A549 (cell line): ENCODE data around the gene ABHD6. TPM values are rescaled to one million over a fixed set of nuclear protein-coding genes. Genes with fewer than 3 reads are reported as not detected.

Experiments
- ATAC-seq, 2 experiments: fragments of 200-7000 bp in 1 of 2; fragments of >200 bp in 1 of 2; cut with Nextera tagmentation in 1 of 2; cut with Tn5 transposase in 1 of 2; 3 replicates each; pipeline versions ENCODE4 v1.8.0 to v1.9.1; 2018 to 2020; ENCODE audit warnings: mild to moderate bottlenecking in 1 of 2, moderate library complexity in 1 of 2
- CTCF ChIA-PET: fragments of 300-600 bp; sonication (Branson Sonifier 250); formaldehyde crosslinking; extraction: SDS; loops from one replicate; lab custom pipeline; 2021; ENCODE audit warnings: antibody characterized with exemption, inconsistent platforms; lab: Yijun Ruan, JAX
- POLR2A ChIA-PET: fragments of 350-600 bp; formaldehyde crosslinking; extraction: SDS; loops from one replicate; lab custom pipeline; 2021; ENCODE audit warnings: antibody characterized with exemption, inconsistent platforms; lab: Yijun Ruan, JAX
- DNase-seq, 2 experiments: peaks; one replicate each; pipeline versions ENCODE4 v3.0.0 to v3.0.0-alpha.2; 2011 to 2016; ENCODE audit warnings: low read depth in 1 of 2, low spot score in 1 of 2
- FAIRE-seq: peaks from 2 replicates; lab custom pipeline; 2011; peaks lifted over from hg19 to GRCh38; lab: Jason Lieb, UNC
- H3K27ac ChIP-seq, 2 experiments: fragments of >200 bp; sonication (Bioruptor Twin); formaldehyde crosslinking; 3 replicates each; pipeline ENCODE4 v1.5.1; 2016 to 2017
- H3K4me1 ChIP-seq: fragments of >200 bp; sonication (Bioruptor Twin); formaldehyde crosslinking; 3 replicates; pipeline ENCODE4 v1.6.1; 2016
- H3K4me2 ChIP-seq: fragments of >200 bp; sonication (Bioruptor Twin); formaldehyde crosslinking; 3 replicates; pipeline ENCODE4 v1.6.1; 2016
- H3K4me3 ChIP-seq: fragments of >200 bp; sonication (Bioruptor Twin); formaldehyde crosslinking; 3 replicates; pipeline ENCODE4 v1.5.1; 2016
- H3K9me3 ChIP-seq: fragments of >200 bp; sonication (Bioruptor Twin); formaldehyde crosslinking; 3 replicates; pipeline ENCODE4 v1.6.1; 2016
- BHLHE40 ChIP-seq: IDR thresholded peaks from 2 replicates; pipeline ENCODE4 v1.6.1; 2012; ENCODE audit warnings: low read depth, low read length, inconsistent platforms
- CBX2 ChIP-seq: fragments of 200-600 bp; sonication (generic); IDR thresholded peaks from 2 replicates; pipeline ENCODE4 v1.6.1; 2016; ENCODE audit warnings: low read depth, mild to moderate bottlenecking, borderline replicate concordance
- CHD4 ChIP-seq: fragments of 200-600 bp; sonication (generic); IDR thresholded peaks from 2 replicates; pipeline ENCODE4 v1.6.1; 2016; ENCODE audit warnings: antibody characterized with exemption, mild to moderate bottlenecking, borderline replicate concordance
- ESRRA ChIP-seq: fragments of 150-350 bp; IDR thresholded peaks from 2 replicates; pipeline ENCODE4 v1.6.1; 2014; ENCODE audit warnings: mild to moderate bottlenecking, low read length, borderline replicate concordance
- FOSB ChIP-seq: fragments of 250-450 bp; sonication (Bioruptor Pico); IDR thresholded peaks from 2 replicates; pipeline ENCODE4 v1.5.0; 2020; ENCODE audit warnings: mild to moderate bottlenecking, moderate library complexity
- GATA3 ChIP-seq: IDR thresholded peaks from 2 replicates; pipeline ENCODE4 v1.6.1; 2012; ENCODE audit warnings: borderline replicate concordance
- HEYL ChIP-seq: fragments of 250-450 bp; sonication (Bioruptor Pico); IDR thresholded peaks from 2 replicates; pipeline ENCODE4 v1.8.0; 2021; ENCODE audit warnings: mild to moderate bottlenecking, moderate library complexity
- HOXB13 ChIP-seq: fragments of 250-450 bp; sonication (Bioruptor Pico); IDR thresholded peaks from 2 replicates; pipeline ENCODE4 v1.5.0; 2020; ENCODE audit warnings: low read depth, mild to moderate bottlenecking, moderate library complexity
- HOXB5 ChIP-seq: fragments of 250-450 bp; sonication (Bioruptor Pico); IDR thresholded peaks from 2 replicates; pipeline ENCODE4 v1.5.0; 2020; ENCODE audit warnings: mild to moderate bottlenecking, moderate library complexity
- JUN ChIP-seq, 2 experiments: fragments of >200 bp; sonication (Bioruptor Twin); formaldehyde crosslinking; IDR thresholded peaks; 2 replicates in 1 of 2; 3 replicates in 1 of 2; pipeline ENCODE4 v1.6.1; 2016 to 2017
- JUNB ChIP-seq: fragments of >200 bp; sonication (Bioruptor Twin); formaldehyde crosslinking; IDR thresholded peaks from 2 replicates; pipeline ENCODE4 v1.6.1; 2016
- MYC ChIP-seq: IDR thresholded peaks from 2 replicates; pipeline ENCODE4 v1.6.1; 2012; ENCODE audit warnings: mild to moderate bottlenecking, inconsistent platforms, low read length, improper control_type of control experiment, borderline replicate concordance
- NPAS2 ChIP-seq: fragments of 250-450 bp; sonication (Bioruptor Pico); IDR thresholded peaks from 2 replicates; pipeline ENCODE4 v1.8.0; 2022; ENCODE audit warnings: mild to moderate bottlenecking, moderate library complexity, borderline replicate concordance
- NR3C1 ChIP-seq: fragments of >200 bp; sonication (Bioruptor Twin); formaldehyde crosslinking; IDR thresholded peaks from 3 replicates; pipeline ENCODE4 v1.6.1; 2017
- PHF8 ChIP-seq: fragments of 200-600 bp; sonication (generic); IDR thresholded peaks from 2 replicates; pipeline ENCODE4 v1.6.1; 2016; ENCODE audit warnings: low read depth, mild to moderate bottlenecking, antibody characterized with exemption, moderate library complexity, borderline replicate concordance
- POLR2AphosphoS2 ChIP-seq: conservative IDR thresholded peaks from 2 replicates; pipeline ENCODE4 v1.6.1; 2012; ENCODE audit warnings: low read length, improper control_type of control experiment, inconsistent platforms
- RAD21 ChIP-seq, 2 experiments: fragments of >200 bp in 1 of 2; sonication (Bioruptor Twin) in 1 of 2; formaldehyde crosslinking in 1 of 2; IDR thresholded peaks in 1 of 2; conservative IDR thresholded peaks in 1 of 2; 2 replicates in 1 of 2; 3 replicates in 1 of 2; pipeline ENCODE4 v1.6.1; 2012 to 2018; ENCODE audit warnings: inconsistent platforms in 1 of 2
- RFX5 ChIP-seq: fragments of 450-650 bp; IDR thresholded peaks from 2 replicates; pipeline ENCODE4 v1.7.1; 2014; ENCODE audit warnings: antibody characterized with exemption, mild to moderate bottlenecking, moderate library complexity
- RNF2 ChIP-seq: fragments of 200-600 bp; sonication (generic); IDR thresholded peaks from 2 replicates; pipeline ENCODE4 v1.6.1; 2016; ENCODE audit warnings: low read depth, mild to moderate bottlenecking, antibody characterized with exemption, moderate library complexity, borderline replicate concordance
- TP53 ChIP-seq: fragments of 250-450 bp; sonication (Bioruptor Pico); IDR thresholded peaks from 2 replicates; pipeline ENCODE4 v1.5.0; 2021; ENCODE audit warnings: mild to moderate bottlenecking, moderate library complexity
- ZNF302 ChIP-seq: fragments of 250-450 bp; sonication (Bioruptor Pico); IDR thresholded peaks from 2 replicates; pipeline ENCODE4 v1.9.0; 2021; ENCODE audit warnings: inconsistent platforms, mild to moderate bottlenecking, moderate library complexity
- ZSCAN20 ChIP-seq: fragments of 250-450 bp; sonication (Bioruptor Pico); IDR thresholded peaks from 2 replicates; pipeline ENCODE4 v1.8.0; 2022; ENCODE audit warnings: mild to moderate bottlenecking, moderate library complexity
- WGBS: methylation state at CpG from one replicate; pipeline ENCODE4 v1.1.6; 2017; ENCODE audit errors: missing lambda C conversion rate; 5-methylcytosine and 5-hydroxymethylcytosine counted together
- polyA plus RNA-seq, 4 experiments: library from polyadenylated mRNA; depleted of rRNA in 3 of 4; stranded (reverse); fragments of >200 nt; fragmentation: RNase III in 1 of 4; extraction: RNeasy Plus Mini Kit Qiagen cat#74134 plus additional on column Dnase treatment in 1 of 4; gene quantifications; 2 replicates in 3 of 4; 3 replicates in 1 of 4; pipeline ENCODE4 v1.2.3, GENCODE V29; 2011 to 2017
- TF ChIP-seq, protein P1 (sequence below): fragments of 200-600 bp; sonication (generic); IDR thresholded peaks from 2 replicates; pipeline ENCODE4 v1.6.1; 2016; ENCODE audit warnings: antibody characterized with exemption, mild to moderate bottlenecking, moderate library complexity
- TF ChIP-seq, protein P2 (sequence below): fragments of 250-450 bp; sonication (Bioruptor Pico); IDR thresholded peaks from 2 replicates; pipeline ENCODE4 v1.5.0; 2020; ENCODE audit warnings: low read depth, mild to moderate bottlenecking, moderate library complexity
- TF ChIP-seq, protein P3 (sequence below): fragments of 150-350 bp; IDR thresholded peaks from 2 replicates; pipeline ENCODE4 v1.6.1; 2014; ENCODE audit warnings: low read depth, mild to moderate bottlenecking, low read length
- TF ChIP-seq, protein P4 (sequence below): IDR thresholded peaks from 2 replicates; pipeline ENCODE4 v1.6.1; 2012
- TF ChIP-seq, protein P5 (sequence below): fragments of 450-650 bp; IDR thresholded peaks from 2 replicates; pipeline ENCODE4 v1.6.1; 2014; ENCODE audit warnings: antibody characterized with exemption
- TF ChIP-seq, protein P6 (sequence below): IDR thresholded peaks from 2 replicates; pipeline ENCODE4 v1.6.1; 2012; ENCODE audit warnings: low read depth, borderline replicate concordance
- TF ChIP-seq, protein P7 (sequence below): fragments of >200 bp; sonication (Bioruptor Twin); formaldehyde crosslinking; IDR thresholded peaks from 3 replicates; pipeline ENCODE4 v1.6.1; 2016

ABHD6 gene
- polyA plus RNA-seq, 2 of the 4 experiments (the other 2 are of a cell fraction) = 6.6 to 10.1 TPM

DNA sequence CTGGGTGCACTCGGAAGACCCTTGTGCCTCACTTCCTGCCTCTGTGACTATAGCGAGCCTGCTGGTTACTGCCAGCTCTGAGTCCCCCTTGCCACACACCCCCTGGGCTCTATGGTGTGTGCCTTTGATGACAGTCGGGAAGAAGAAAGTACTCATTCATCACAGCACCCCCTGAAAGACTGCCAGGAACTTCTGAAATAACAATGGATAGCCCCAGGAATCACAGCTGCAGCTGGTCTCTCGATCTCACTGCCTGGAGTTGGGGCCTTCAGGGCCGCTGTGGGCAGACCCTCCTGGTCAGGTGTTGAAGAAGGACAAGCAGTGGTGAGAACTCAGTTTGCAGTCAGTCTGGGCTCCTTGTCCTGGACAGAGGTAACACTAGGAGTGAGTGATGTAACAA lies 58.7 kb downstream of the ABHD6 start:
- POLR2A ChIA-PET = no interaction called here
- 70% methylated on average over 3 of the region's 5 CpGs for WGBS
- CTCF ChIA-PET = interaction anchor here (1.7 to 10.4 kb wide), 5 partner anchors 11 to 118 kb away, joined by 5 to 172 read pairs (median 5); partner anchors contain the start of genes HTD2 and RPP14
- no peaks in the 10 kb centered on the region for H3K9me3 ChIP-seq
- H3K4me1 ChIP-seq = peaks cover 12% of the 10 kb centered on the region; the same call in 2 of the 3 replicates
- H3K4me2 ChIP-seq = no peak overlapping the region
- no peak overlapping the region for H3K4me3 ChIP-seq
- TF ChIP-seq ZNF302 (CRISPR knock-in tag) (no peak), JUN (IDR thresholded peaks at IDR 0.05) (no peak), ESRRA (no peak), NPAS2 (CRISPR knock-in tag) (no peak), HOXB5 (CRISPR knock-in tag) (no peak), HOXB13 (CRISPR knock-in tag) (no peak), MYC (no peak), TP53 (CRISPR knock-in tag) (no peak), JUNB (no peak), ZSCAN20 (CRISPR knock-in tag) (no peak), HEYL (CRISPR knock-in tag) (no peak), PHF8 (no peak), FOSB (CRISPR knock-in tag) (no peak), CHD4 (no peak)
- TF ChIP-seq, protein P1, sequence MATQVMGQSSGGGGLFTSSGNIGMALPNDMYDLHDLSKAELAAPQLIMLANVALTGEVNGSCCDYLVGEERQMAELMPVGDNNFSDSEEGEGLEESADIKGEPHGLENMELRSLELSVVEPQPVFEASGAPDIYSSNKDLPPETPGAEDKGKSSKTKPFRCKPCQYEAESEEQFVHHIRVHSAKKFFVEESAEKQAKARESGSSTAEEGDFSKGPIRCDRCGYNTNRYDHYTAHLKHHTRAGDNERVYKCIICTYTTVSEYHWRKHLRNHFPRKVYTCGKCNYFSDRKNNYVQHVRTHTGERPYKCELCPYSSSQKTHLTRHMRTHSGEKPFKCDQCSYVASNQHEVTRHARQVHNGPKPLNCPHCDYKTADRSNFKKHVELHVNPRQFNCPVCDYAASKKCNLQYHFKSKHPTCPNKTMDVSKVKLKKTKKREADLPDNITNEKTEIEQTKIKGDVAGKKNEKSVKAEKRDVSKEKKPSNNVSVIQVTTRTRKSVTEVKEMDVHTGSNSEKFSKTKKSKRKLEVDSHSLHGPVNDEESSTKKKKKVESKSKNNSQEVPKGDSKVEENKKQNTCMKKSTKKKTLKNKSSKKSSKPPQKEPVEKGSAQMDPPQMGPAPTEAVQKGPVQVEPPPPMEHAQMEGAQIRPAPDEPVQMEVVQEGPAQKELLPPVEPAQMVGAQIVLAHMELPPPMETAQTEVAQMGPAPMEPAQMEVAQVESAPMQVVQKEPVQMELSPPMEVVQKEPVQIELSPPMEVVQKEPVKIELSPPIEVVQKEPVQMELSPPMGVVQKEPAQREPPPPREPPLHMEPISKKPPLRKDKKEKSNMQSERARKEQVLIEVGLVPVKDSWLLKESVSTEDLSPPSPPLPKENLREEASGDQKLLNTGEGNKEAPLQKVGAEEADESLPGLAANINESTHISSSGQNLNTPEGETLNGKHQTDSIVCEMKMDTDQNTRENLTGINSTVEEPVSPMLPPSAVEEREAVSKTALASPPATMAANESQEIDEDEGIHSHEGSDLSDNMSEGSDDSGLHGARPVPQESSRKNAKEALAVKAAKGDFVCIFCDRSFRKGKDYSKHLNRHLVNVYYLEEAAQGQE = no peak
- TF ChIP-seq, protein P2, sequence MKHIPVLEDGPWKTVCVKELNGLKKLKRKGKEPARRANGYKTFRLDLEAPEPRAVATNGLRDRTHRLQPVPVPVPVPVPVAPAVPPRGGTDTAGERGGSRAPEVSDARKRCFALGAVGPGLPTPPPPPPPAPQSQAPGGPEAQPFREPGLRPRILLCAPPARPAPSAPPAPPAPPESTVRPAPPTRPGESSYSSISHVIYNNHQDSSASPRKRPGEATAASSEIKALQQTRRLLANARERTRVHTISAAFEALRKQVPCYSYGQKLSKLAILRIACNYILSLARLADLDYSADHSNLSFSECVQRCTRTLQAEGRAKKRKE (CRISPR knock-in tag) = no peak
- TF ChIP-seq, protein P3, sequence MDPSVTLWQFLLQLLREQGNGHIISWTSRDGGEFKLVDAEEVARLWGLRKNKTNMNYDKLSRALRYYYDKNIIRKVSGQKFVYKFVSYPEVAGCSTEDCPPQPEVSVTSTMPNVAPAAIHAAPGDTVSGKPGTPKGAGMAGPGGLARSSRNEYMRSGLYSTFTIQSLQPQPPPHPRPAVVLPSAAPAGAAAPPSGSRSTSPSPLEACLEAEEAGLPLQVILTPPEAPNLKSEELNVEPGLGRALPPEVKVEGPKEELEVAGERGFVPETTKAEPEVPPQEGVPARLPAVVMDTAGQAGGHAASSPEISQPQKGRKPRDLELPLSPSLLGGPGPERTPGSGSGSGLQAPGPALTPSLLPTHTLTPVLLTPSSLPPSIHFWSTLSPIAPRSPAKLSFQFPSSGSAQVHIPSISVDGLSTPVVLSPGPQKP = no peak
- TF ChIP-seq, protein P4, sequence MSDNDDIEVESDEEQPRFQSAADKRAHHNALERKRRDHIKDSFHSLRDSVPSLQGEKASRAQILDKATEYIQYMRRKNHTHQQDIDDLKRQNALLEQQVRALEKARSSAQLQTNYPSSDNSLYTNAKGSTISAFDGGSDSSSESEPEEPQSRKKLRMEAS = no peak
- no peak for DNase-seq
- no peak overlapping the region for H3K27ac ChIP-seq
- ATAC-seq = no peak
- FAIRE-seq = no peak

DNA sequence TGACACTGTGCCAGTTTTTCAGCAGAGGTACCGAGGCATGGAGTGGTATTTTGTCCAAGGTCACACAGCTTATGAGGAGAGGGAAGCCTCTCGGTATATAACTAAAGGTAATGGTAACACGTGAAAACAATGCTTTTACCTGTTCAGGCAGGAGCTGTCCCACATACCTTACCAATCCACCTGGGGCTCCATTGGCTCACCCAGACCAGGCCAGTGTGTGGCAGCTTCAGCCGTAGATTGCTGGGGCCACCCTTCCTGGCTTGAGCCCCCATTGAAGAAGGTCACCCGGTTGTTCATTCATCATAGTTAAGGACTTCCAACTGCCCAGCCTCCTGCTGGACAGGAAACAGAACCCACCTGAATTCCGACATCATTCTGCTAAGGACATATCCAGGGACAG lies 59.3 kb downstream of the ABHD6 start:
- H3K27ac ChIP-seq = no peak overlapping the region
- H3K4me2 ChIP-seq = no peak overlapping the region
- H3K4me3 ChIP-seq = no peak overlapping the region
- ChIA-PET POLR2A (no interaction called here), CTCF (interaction anchor here (1.7 to 10.4 kb wide), 5 partner anchors 10 to 118 kb away, joined by 5 to 172 read pairs (median 5); partner anchors contain the start of genes HTD2 and RPP14)
- 95% methylated on average over 6 of the region's 6 CpGs for WGBS
- ATAC-seq = no peak
- DNase-seq = no peak
- no peak for FAIRE-seq
- peaks cover 12% of the 10 kb centered on the region; the same call in 2 of the 3 replicates for H3K4me1 ChIP-seq
- no peaks in the 10 kb centered on the region for H3K9me3 ChIP-seq
- no peak for TF ChIP-seq MYC
- TF ChIP-seq CBX2 = no peak
- TF ChIP-seq ZSCAN20 (CRISPR knock-in tag) = no peak
- TF ChIP-seq GATA3 = no peak
- TF ChIP-seq BHLHE40 = no peak
- no peak for TF ChIP-seq POLR2AphosphoS2
- TF ChIP-seq NR3C1 = no peak
- TF ChIP-seq RAD21 (conservative IDR thresholded peaks at IDR 0.05 in 1 of 2, IDR thresholded peaks at IDR 0.05 in 1 of 2) = no peak
- TF ChIP-seq RFX5 = no peak
- TF ChIP-seq, protein P5, sequence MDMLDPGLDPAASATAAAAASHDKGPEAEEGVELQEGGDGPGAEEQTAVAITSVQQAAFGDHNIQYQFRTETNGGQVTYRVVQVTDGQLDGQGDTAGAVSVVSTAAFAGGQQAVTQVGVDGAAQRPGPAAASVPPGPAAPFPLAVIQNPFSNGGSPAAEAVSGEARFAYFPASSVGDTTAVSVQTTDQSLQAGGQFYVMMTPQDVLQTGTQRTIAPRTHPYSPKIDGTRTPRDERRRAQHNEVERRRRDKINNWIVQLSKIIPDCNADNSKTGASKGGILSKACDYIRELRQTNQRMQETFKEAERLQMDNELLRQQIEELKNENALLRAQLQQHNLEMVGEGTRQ = no peak
- no peak for TF ChIP-seq RNF2
- TF ChIP-seq, protein P6, sequence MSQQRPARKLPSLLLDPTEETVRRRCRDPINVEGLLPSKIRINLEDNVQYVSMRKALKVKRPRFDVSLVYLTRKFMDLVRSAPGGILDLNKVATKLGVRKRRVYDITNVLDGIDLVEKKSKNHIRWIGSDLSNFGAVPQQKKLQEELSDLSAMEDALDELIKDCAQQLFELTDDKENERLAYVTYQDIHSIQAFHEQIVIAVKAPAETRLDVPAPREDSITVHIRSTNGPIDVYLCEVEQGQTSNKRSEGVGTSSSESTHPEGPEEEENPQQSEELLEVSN = no peak
- TF ChIP-seq, protein P7, sequence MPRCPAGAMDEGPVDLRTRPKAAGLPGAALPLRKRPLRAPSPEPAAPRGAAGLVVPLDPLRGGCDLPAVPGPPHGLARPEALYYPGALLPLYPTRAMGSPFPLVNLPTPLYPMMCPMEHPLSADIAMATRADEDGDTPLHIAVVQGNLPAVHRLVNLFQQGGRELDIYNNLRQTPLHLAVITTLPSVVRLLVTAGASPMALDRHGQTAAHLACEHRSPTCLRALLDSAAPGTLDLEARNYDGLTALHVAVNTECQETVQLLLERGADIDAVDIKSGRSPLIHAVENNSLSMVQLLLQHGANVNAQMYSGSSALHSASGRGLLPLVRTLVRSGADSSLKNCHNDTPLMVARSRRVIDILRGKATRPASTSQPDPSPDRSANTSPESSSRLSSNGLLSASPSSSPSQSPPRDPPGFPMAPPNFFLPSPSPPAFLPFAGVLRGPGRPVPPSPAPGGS = no peak
- TF ChIP-seq, protein P4 = no peak
- TF ChIP-seq FOSB (CRISPR knock-in tag) = no peak
